GM10248 (cell line): ENCODE results near the gene DUSP6.

Experiments used
- CTCF ChIA-PET: fragments of 300-600 bp; sonication (Branson Sonifier 250); formaldehyde crosslinking; extraction: SDS; loops from one replicate; lab custom pipeline; 2021; ENCODE audit warnings: antibody characterized with exemption; lab: Yijun Ruan, JAX
- POLR2A ChIA-PET: fragments of 350-650 bp; sonication (Branson Sonifier 250); formaldehyde crosslinking; extraction: SDS; loops from one replicate; lab custom pipeline; 2020; ENCODE audit warnings: antibody characterized with exemption; lab: Yijun Ruan, JAX
- DNase-seq: peaks from one replicate; pipeline ENCODE4 v3.0.0; 2012; ENCODE audit errors: extremely low spot score
- TF ChIP-seq, protein P1 (sequence below): IDR thresholded peaks from 2 replicates; pipeline ENCODE4 v1.5.1; 2012; ENCODE audit warnings: mild to moderate bottlenecking, low read depth; ENCODE audit errors: extremely low read depth, missing control alignments, control extremely low read depth

The DUSP6 gene

DNA sequence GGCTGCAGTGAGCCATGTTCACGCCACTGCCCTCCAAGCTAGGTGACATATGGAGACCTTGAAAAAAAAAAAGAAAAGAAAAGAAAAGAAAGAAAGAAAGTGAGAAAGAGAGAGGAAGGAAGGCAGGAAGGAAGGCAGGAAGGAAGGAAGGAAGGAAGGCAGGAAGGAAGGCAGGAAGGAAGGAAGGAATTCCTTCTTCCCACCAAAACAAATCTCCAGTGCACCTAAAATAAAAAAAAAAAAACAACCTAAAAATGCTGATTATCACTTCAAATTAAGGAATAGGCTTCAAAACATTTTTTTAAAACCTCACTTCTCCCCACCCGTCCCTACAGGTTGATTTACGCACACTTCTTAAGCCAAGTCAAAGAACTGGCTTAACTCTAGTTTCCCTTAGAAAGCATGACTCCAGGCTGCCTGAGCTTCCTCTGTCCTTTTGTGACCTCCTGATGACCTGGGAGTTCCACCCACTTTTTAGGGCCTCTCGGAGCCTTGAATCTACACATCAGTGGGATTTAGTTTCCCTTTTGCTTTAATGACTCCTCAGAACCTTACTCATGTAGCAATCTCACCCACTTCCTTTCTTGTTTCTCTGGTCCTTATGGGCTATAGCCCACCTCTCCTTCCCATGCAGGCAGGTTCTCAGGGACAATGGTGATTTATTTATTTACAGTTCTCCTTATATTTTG is 18.6 kb downstream of the DUSP6 start:
- DNase-seq, result peak; percentile 21
- ChIA-PET CTCF (interaction anchor here (0.7 kb wide), 1 partner anchor 14 kb away, joined by 3 read pairs; no protein-coding TSS in a partner anchor), POLR2A (interaction anchor here (0.5 kb wide), 1 partner anchor 12 kb away, joined by 3 read pairs; no protein-coding TSS in a partner anchor)
- TF ChIP-seq, protein P1, sequence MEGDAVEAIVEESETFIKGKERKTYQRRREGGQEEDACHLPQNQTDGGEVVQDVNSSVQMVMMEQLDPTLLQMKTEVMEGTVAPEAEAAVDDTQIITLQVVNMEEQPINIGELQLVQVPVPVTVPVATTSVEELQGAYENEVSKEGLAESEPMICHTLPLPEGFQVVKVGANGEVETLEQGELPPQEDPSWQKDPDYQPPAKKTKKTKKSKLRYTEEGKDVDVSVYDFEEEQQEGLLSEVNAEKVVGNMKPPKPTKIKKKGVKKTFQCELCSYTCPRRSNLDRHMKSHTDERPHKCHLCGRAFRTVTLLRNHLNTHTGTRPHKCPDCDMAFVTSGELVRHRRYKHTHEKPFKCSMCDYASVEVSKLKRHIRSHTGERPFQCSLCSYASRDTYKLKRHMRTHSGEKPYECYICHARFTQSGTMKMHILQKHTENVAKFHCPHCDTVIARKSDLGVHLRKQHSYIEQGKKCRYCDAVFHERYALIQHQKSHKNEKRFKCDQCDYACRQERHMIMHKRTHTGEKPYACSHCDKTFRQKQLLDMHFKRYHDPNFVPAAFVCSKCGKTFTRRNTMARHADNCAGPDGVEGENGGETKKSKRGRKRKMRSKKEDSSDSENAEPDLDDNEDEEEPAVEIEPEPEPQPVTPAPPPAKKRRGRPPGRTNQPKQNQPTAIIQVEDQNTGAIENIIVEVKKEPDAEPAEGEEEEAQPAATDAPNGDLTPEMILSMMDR, result no peak

DNA sequence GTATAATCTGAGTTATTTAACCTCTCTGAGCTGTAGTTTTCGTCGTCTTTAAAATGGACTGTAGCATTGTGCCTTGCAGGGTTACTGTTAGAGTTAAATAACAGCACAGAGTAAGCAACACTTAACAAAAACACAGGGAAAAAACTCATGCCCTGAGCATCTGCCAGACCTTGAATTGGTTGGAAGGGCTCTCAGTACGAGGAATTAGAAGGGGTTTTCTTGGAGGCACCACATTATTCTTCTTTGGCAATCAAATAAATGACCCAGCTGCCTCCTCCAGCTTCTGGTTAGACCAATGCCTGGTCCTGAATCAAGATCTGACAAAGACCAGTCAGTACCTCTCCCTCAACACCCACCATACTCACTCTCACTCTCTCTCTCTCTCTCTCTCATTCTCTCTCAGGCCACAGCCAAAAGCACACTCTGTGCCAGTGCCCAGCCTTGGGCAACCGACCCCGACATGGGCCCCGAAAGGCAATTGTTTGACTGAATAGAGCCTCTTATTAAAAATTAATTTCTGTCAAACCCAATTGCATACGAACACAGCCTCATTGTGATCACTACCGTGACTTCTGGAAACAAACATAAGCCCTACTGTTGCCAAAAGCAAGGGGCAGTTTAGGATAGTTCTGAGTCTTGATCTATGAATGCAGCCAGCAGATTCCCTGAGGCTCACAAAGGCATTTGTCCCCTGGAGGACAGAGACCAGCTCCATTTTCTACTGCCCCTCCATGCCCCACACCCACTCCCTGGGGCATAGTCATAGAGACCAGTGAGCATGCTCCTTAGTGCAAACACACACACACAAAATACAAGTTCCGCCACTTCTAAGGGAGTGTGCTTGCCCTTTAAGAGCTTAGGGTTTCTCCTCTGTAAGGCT is 23.9 kb downstream of the DUSP6 start:
- ChIA-PET CTCF (no interaction called here), POLR2A (no interaction called here)
- DNase-seq, result no peak
- TF ChIP-seq, protein P1, result no peak

DNA sequence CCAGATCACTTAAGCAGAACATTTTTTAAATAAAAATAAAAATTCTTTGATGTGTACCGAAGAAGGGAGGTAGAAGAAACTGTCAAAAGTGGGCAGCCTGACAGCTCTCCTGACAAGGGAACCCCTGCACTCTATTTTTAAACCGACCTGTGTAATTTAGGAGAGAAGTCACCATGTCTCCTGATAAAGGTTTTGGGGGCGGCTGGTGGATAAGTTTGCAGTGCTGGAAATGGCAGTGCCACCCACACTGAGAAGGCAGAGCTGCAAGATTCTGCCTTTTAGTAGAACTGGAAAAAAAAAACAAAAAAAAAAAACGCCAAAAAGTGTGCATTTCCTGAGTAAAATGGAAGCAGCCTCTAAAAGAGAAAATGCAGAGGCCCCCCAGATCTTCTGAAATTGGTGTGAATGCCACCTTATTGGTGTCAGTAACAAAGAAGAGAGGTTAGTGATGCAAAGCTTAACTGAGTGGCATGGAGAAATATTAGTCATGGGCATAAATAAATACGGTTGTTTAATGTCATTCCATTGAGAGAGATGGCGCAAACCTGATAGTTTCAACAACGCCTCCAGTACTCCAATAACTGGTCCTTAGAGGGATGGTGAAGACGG is 24.7 kb downstream of the DUSP6 start:
- ChIA-PET POLR2A (no interaction called here), CTCF (no interaction called here)
- TF ChIP-seq, protein P1, result no peak
- no peak for DNase-seq

DNA sequence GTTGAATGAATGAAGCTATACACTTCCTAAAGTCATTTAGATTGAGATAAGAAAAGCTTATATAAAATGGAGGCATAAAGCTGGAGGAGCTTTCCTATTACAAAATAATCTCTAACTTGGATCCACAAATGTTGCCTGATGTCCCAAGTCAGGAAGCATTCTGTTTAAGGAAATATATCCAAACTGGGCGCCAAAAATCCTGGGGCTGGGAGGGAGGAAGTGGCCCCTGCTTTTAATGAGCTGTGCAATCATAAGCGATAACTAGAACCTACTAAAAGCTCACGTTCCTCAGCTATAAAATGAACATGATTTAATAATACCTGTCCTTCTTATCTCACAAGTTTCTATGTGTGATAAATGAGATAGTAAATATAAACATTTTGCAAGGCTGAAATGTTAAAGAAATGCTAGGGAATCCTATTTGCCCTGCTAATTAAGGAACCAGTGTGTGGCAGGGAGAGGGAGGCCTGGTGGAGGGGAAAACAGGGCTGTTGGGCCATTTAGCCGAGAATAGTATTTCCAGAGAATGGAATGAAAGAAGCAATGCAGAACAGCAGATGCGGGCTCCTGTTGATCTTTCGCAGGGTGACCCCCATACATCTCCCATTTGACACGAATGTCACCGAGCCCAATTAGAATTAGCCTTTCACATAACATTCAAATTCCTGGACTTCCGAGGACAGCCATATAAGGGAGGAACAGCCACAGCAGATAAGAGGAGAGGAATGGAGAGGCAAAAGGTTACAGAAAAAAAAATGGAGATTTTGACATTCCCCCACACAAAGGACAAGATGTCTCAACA is 25.9 kb downstream of the DUSP6 start:
- DNase-seq, result no peak
- TF ChIP-seq, protein P1, result no peak
- CTCF ChIA-PET, result no interaction called here
- POLR2A ChIA-PET, result no interaction called here

DNA sequence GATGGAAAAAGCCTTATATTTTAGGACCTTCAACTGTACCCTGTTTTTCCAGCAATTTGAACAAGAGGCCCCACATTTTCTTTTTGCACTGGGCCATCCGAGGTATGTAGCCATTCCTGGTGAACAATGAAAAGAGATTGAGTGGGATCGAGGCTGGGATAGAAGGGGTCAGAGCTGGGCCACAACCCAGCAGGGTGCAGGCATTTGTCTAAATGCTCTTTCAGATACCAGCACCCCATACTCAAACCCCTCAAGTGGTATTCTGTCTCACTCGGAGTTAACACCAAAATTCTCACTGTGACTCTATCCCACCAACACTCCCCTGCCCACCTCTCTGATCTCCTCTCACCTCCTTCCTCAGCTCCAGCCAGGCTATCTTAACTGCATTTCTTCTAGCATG is 26.8 kb downstream of the DUSP6 start:
- POLR2A ChIA-PET, result no interaction called here
- DNase-seq, result no peak
- TF ChIP-seq, protein P1, result no peak
- CTCF ChIA-PET, result interaction anchor here (1.2 kb wide), 1 partner anchor 136 kb away, joined by 4 read pairs; no protein-coding TSS in a partner anchor
